Measurements from ENCODE around the gene DESI2. TPM values are rescaled to one million over a fixed set of nuclear protein-coding genes. Genes with fewer than 3 reads are reported as not detected.

DESI2 gene
- total and polyA plus RNA-seq, 10 donors = 5.3 to 30.3 (median 19.5) TPM

GRCh38 chr1:244639561-244639960, 13.4 kb upstream of the DESI2 start:
- DNase-seq = no peak
- Histone ChIP-seq H3K27ac (no peak overlapping the region), H3K4me3 (no peak overlapping the region), H3K4me1 (no peaks in the 10 kb centered on the region), H3K27me3 (replicated peaks in 1 of 7) (no peaks in the 10 kb centered on the region), H3K36me3 (no peaks in the 10 kb centered on the region), H3K9me3 (no peaks in the 10 kb centered on the region)
- intact Hi-C loops (cut with DNase I; ENCODE audit: low total_unique reads) = no loop called here
- no peak for TF ChIP-seq POLR2A (IDR thresholded peaks at IDR 0.05)
- no peak for TF ChIP-seq POLR2AphosphoS5 (IDR thresholded peaks at IDR 0.05)
- TF ChIP-seq CTCF (IDR thresholded peaks at IDR 0.05 in 8 of 11, conservative IDR thresholded peaks at IDR 0.05 in 3 of 11) = no peak

DNA sequence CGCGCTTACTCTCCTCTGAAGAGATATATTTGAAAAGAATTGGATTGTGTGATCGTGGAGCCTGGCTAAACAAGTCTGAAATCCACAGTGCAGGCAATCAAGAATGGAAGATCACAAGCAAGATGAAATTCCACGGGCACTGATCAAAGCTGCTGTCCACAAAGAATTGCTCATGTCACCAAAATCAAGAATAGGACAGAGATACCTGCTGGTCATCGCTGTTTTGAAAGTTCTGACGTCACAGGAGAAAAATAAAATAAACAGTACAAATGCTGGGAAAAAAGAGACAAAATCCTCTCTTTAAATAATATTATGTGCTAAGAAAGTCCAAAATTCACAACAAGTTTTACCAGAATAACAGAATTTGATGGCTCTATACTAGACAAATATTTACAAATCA, 12.0 kb upstream of the DESI2 start:
- no peak overlapping the region for H3K4me3 ChIP-seq
- TF ChIP-seq POLR2AphosphoS5 (IDR thresholded peaks at IDR 0.05) (no peak), POLR2A (IDR thresholded peaks at IDR 0.05) (no peak), CTCF (IDR thresholded peaks at IDR 0.05 in 8 of 11, conservative IDR thresholded peaks at IDR 0.05 in 3 of 11) (no peak)
- intact Hi-C loops (cut with DNase I; ENCODE audit: low total_unique reads) = no loop called here
- no peak for DNase-seq
- no peaks in the 10 kb centered on the region for H3K4me1 ChIP-seq
- H3K27ac ChIP-seq = no peak overlapping the region
- 88 to 96% (median 91%) methylated on average over 6 of the region's 6 CpGs for WGBS, 5 donors
- no peaks in the 10 kb centered on the region for H3K9me3 ChIP-seq
- no peaks in the 10 kb centered on the region for H3K27me3 ChIP-seq (replicated peaks in 1 of 7)
- no peaks in the 10 kb centered on the region for H3K36me3 ChIP-seq

DNA sequence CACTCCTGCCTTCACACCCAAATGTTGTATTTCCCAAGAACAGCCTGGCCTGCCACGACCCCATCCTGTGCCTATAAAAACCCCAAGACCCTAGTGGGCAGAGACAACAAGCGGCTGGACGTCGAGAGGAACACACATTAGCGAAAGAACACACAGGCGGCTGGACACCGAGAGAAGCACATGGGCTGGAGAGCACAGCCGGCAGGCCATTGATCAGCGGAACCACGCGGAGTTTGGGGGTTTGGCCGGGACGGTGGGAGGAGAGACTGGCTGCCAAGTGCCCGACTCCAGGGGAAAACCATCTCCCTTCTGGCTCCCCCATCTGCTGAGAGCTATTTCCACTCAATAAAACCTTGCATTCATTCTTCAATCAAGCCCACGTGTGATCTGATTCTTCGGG, 10.4 kb upstream of the DESI2 start:
- intact Hi-C loops (cut with DNase I; ENCODE audit: low total_unique reads) = no loop called here
- no peak for DNase-seq
- Histone ChIP-seq H3K27me3 (replicated peaks in 1 of 7) (no peaks in the 10 kb centered on the region), H3K36me3 (no peaks in the 10 kb centered on the region), H3K9me3 (no peaks in the 10 kb centered on the region), H3K4me1 (no peaks in the 10 kb centered on the region), H3K27ac (no peak overlapping the region), H3K4me3 (no peak overlapping the region)
- 85 to 95% (median 89%) methylated on average over 16 of the region's 16 CpGs for WGBS, 5 donors
- TF ChIP-seq CTCF (IDR thresholded peaks at IDR 0.05 in 8 of 11, conservative IDR thresholded peaks at IDR 0.05 in 3 of 11) (no peak), POLR2AphosphoS5 (IDR thresholded peaks at IDR 0.05) (no peak), POLR2A (IDR thresholded peaks at IDR 0.05) (no peak)

GRCh38 chr1:244642988-244643387, 9.9 kb upstream of the DESI2 start:
- intact Hi-C loops (cut with DNase I; ENCODE audit: low total_unique reads) = no loop called here
- Histone ChIP-seq H3K4me1 (no peaks in the 10 kb centered on the region), H3K36me3 (no peaks in the 10 kb centered on the region), H3K4me3 (no peak overlapping the region), H3K9me3 (no peaks in the 10 kb centered on the region), H3K27ac (no peak overlapping the region), H3K27me3 (replicated peaks in 1 of 7) (no peaks in the 10 kb centered on the region)
- DNase-seq = no peak
- WGBS, 5 donors = 93 to 97% (median 95%) methylated on average over 13 to 14 of the region's 14 CpGs
- no peak for TF ChIP-seq POLR2AphosphoS5 (IDR thresholded peaks at IDR 0.05)
- no peak for TF ChIP-seq CTCF (IDR thresholded peaks at IDR 0.05 in 8 of 11, conservative IDR thresholded peaks at IDR 0.05 in 3 of 11)
- no peak for TF ChIP-seq POLR2A (IDR thresholded peaks at IDR 0.05)

All from spleen (tissue), 11 donors.